Measurements from ENCODE around the gene SPOCD1. TPM values are rescaled to one million over a fixed set of nuclear protein-coding genes. Genes with fewer than 3 reads are reported as not detected.

Gene SPOCD1
- total and polyA plus RNA-seq, 2 experiments from 2014 or later: 0.73 to 1.3 TPM

DNA sequence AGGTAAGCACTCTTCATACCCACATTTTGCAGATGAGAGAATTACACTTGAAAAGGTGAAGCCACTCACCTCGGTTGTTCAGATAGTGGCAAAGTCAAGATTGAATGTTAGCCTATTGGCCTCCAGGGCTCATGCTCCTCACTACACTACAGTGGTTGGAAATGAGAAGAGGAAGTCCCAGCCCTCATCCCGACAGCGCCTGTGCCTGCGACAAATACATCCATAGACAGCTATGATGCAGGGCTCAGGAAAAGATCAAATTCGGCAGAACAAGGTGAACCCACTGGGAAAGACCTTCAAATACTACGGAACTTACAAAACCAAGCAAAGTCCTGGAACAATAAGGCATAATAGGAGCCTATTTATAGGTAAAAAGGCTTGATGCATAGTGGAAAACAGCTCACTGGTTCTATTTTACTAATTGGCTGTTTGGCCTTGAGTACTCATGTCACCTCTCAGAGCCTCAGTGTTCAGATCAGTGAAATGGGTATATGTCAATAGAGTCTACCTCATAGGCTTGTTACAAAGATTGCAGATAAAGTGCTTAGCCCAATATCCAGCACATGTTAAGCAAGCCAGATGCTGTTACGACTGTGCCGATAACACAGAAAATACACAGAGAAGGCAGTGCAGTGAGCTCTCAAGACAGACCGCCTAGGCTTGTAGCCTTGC, 3.5 kb downstream of the SPOCD1 start:
- no peaks in the 10 kb centered on the region for H3K27me3 ChIP-seq (ENCODE audit: insufficient read depth)
- H3K79me2 ChIP-seq (replicated peaks; ENCODE audit: insufficient read depth): no peaks in the 10 kb centered on the region
- no peaks in the 10 kb centered on the region for H3K4me1 ChIP-seq (ENCODE audit: insufficient read depth)
- ATAC-seq (no peak), DNase-seq (ENCODE audit: low spot score) (no peak)
- no peak overlapping the region for H3K27ac ChIP-seq (ENCODE audit: low read depth)
- Mint-ChIP-seq H3K27ac (no peak overlapping the region), H3K9me3 (no peaks in the 10 kb centered on the region; the same call in 2 of the 3 replicates), H3K27me3 (ENCODE audit: insufficient read depth, low read depth, poor library complexity) (peaks cover 10% of the 10 kb centered on the region), H3K36me3 (ENCODE audit: low read depth) (no peaks in the 10 kb centered on the region), H3K4me1 (peaks cover 7% of the 10 kb centered on the region), H3K4me3 (no peak overlapping the region)
- no peak overlapping the region for H3K4me2 ChIP-seq
- H3F3A ChIP-seq (replicated peaks; ENCODE audit: low read depth): no peaks in the 10 kb centered on the region
- H2AFZ ChIP-seq: no peak overlapping the region
- H3K4me3 ChIP-seq: no peak overlapping the region
- H3K36me3 ChIP-seq (ENCODE audit: insufficient read depth): no peaks in the 10 kb centered on the region
- no peaks in the 10 kb centered on the region for H4K20me1 ChIP-seq (replicated peaks; ENCODE audit: insufficient read depth)
- H3K9me2 ChIP-seq (ENCODE audit: insufficient read depth): no peaks in the 10 kb centered on the region
- no peak for TF ChIP-seq ZNF331 (CRISPR knock-in tag; IDR thresholded peaks at IDR 0.05; ENCODE audit: low read depth)
- no peak for TF ChIP-seq JUNB (IDR thresholded peaks at IDR 0.05; ENCODE audit: unreplicated experiment)
- no peak for TF ChIP-seq EZH2 (IDR thresholded peaks at IDR 0.05; ENCODE audit: low read depth, unreplicated experiment)
- no peak for TF ChIP-seq POLR2AphosphoS5 (IDR thresholded peaks at IDR 0.05; ENCODE audit: low read depth)
- TF ChIP-seq ZNF114 (CRISPR knock-in tag; IDR thresholded peaks at IDR 0.05): no peak
- TF ChIP-seq, protein P1, sequence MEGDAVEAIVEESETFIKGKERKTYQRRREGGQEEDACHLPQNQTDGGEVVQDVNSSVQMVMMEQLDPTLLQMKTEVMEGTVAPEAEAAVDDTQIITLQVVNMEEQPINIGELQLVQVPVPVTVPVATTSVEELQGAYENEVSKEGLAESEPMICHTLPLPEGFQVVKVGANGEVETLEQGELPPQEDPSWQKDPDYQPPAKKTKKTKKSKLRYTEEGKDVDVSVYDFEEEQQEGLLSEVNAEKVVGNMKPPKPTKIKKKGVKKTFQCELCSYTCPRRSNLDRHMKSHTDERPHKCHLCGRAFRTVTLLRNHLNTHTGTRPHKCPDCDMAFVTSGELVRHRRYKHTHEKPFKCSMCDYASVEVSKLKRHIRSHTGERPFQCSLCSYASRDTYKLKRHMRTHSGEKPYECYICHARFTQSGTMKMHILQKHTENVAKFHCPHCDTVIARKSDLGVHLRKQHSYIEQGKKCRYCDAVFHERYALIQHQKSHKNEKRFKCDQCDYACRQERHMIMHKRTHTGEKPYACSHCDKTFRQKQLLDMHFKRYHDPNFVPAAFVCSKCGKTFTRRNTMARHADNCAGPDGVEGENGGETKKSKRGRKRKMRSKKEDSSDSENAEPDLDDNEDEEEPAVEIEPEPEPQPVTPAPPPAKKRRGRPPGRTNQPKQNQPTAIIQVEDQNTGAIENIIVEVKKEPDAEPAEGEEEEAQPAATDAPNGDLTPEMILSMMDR (conservative IDR thresholded peaks at IDR 0.05; ENCODE audit: low read depth in 2 of 2): no peak
- TF ChIP-seq, protein P2, sequence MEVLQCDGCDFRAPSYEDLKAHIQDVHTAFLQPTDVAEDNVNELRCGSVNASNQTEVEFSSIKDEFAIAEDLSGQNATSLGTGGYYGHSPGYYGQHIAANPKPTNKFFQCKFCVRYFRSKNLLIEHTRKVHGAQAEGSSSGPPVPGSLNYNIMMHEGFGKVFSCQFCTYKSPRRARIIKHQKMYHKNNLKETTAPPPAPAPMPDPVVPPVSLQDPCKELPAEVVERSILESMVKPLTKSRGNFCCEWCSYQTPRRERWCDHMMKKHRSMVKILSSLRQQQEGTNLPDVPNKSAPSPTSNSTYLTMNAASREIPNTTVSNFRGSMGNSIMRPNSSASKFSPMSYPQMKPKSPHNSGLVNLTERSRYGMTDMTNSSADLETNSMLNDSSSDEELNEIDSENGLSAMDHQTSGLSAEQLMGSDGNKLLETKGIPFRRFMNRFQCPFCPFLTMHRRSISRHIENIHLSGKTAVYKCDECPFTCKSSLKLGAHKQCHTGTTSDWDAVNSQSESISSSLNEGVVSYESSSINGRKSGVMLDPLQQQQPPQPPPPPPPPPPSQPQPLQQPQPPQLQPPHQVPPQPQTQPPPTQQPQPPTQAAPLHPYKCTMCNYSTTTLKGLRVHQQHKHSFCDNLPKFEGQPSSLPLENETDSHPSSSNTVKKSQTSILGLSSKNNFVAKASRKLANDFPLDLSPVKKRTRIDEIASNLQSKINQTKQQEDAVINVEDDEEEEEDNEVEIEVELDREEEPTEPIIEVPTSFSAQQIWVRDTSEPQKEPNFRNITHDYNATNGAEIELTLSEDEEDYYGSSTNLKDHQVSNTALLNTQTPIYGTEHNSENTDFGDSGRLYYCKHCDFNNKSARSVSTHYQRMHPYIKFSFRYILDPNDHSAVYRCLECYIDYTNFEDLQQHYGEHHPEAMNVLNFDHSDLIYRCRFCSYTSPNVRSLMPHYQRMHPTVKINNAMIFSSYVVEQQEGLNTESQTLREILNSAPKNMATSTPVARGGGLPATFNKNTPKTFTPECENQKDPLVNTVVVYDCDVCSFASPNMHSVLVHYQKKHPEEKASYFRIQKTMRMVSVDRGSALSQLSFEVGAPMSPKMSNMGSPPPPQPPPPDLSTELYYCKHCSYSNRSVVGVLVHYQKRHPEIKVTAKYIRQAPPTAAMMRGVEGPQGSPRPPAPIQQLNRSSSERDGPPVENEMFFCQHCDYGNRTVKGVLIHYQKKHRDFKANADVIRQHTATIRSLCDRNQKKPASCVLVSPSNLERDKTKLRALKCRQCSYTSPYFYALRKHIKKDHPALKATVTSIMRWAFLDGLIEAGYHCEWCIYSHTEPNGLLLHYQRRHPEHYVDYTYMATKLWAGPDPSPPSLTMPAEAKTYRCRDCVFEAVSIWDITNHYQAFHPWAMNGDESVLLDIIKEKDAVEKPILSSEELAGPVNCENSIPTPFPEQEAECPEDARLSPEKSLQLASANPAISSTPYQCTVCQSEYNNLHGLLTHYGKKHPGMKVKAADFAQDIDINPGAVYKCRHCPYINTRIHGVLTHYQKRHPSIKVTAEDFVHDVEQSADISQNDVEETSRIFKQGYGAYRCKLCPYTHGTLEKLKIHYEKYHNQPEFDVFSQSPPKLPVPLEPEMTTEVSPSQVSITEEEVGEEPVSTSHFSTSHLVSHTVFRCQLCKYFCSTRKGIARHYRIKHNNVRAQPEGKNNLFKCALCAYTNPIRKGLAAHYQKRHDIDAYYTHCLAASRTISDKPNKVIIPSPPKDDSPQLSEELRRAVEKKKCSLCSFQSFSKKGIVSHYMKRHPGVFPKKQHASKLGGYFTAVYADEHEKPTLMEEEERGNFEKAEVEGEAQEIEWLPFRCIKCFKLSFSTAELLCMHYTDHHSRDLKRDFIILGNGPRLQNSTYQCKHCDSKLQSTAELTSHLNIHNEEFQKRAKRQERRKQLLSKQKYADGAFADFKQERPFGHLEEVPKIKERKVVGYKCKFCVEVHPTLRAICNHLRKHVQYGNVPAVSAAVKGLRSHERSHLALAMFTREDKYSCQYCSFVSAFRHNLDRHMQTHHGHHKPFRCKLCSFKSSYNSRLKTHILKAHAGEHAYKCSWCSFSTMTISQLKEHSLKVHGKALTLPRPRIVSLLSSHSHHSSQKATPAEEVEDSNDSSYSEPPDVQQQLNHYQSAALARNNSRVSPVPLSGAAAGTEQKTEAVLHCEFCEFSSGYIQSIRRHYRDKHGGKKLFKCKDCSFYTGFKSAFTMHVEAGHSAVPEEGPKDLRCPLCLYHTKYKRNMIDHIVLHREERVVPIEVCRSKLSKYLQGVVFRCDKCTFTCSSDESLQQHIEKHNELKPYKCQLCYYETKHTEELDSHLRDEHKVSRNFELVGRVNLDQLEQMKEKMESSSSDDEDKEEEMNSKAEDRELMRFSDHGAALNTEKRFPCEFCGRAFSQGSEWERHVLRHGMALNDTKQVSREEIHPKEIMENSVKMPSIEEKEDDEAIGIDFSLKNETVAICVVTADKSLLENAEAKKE (CRISPR knock-in tag; IDR thresholded peaks at IDR 0.05): no peak

Measured in GM23338 (cell line).